ENCODE measurements around the gene ZNF654.

DNA sequence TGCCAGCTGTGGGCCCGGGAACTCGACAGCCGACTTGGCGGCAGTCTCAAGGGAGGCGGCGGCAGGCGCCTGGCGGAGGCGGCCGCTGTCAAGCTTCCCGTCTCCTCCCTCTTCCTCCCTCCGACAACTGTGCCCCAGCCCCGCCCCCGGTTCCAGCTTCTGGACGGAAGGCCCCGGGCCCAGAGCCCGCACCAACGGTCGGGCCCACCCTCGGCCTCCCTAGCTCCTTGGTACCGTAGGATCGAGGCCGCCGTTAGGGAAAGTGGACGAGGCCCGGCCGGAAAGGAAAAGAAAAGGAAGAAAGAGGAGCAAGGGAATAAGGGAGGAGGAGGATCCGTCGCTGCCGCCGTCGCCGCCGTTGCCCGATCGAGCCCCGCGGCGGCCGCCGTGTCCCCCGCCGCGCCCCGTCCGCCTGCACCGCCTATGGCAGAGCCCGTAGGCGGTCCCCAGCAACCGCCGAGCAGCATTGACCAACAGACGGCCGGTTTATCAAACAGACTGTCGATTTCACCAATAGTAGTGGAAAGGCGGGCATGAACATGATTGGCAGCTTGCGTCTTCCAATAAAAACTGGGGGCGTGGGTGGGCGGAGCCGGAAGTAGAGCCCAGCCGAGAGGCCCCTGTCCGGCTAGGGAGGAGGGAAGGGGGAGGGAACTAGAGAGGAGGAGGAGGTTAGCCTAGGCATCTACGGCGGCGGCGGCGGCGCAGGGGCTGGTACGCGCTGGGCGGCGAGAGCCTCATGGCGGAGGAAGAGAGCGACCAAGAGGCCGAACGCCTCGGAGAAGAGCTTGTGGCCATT is at the start of gene ZNF654, which contains the start of gene CGGBP1:
- TF ChIP-seq, protein P1, sequence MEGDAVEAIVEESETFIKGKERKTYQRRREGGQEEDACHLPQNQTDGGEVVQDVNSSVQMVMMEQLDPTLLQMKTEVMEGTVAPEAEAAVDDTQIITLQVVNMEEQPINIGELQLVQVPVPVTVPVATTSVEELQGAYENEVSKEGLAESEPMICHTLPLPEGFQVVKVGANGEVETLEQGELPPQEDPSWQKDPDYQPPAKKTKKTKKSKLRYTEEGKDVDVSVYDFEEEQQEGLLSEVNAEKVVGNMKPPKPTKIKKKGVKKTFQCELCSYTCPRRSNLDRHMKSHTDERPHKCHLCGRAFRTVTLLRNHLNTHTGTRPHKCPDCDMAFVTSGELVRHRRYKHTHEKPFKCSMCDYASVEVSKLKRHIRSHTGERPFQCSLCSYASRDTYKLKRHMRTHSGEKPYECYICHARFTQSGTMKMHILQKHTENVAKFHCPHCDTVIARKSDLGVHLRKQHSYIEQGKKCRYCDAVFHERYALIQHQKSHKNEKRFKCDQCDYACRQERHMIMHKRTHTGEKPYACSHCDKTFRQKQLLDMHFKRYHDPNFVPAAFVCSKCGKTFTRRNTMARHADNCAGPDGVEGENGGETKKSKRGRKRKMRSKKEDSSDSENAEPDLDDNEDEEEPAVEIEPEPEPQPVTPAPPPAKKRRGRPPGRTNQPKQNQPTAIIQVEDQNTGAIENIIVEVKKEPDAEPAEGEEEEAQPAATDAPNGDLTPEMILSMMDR (IDR thresholded peaks at IDR 0.05) = peak in 1 of 4 experiments; percentile 3
- TF ChIP-seq POLR2A (IDR thresholded peaks at IDR 0.05) (peak; percentile 89), POLR2AphosphoS5 (IDR thresholded peaks at IDR 0.05) (peak; percentile 93)

Data from prostate gland (tissue), 2 donors.